HG02610 (cell line): Measurements from ENCODE around the gene GON7.
"Not testable (repeated sequence)": the region's sequence is repeated elsewhere in the genome, so short reads cannot be mapped to it uniquely, and the experiment has no call there.

Experiments used
- ATAC-seq: cut with Tn5 transposase; IDR thresholded peaks from one replicate; pipeline ENCODE4 v1.9.1; 2021; ENCODE audit warnings: mild to moderate bottlenecking, moderate library complexity; ENCODE audit not compliant: unreplicated experiment

Gene GON7

DNA sequence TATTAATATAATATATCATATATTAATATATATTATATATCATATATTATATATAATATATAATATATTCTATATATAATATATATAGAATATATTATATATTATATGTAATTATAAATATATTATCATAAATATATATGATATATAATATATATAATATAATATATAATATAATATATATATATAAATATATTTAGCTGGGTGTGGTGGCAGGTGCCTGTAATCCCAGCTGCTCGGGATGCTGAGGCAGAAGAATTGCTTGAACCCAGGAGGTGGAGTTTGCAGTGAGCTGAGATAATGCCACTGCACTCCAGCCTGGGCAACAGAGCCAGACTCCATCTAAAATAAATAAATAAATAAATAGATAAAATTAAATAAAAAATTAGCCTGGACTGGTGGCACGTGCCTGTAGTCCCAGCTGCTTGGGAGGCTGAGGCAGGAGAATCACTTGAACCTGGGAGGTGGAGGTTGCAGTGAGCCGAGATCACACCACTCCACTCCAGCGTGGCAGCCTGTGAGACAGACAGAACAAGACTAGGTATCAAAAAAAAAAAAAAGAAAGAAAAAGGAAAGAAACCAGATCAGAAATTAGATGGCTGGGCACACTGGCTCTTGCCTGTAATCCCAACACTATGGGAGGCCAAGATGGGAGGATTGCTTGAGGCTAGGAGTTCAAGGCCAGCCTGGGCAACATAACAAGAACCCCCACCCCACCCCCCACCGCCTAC, 47.1 kb downstream of the GON7 start:
- ATAC-seq, result not testable (repeated sequence)

DNA sequence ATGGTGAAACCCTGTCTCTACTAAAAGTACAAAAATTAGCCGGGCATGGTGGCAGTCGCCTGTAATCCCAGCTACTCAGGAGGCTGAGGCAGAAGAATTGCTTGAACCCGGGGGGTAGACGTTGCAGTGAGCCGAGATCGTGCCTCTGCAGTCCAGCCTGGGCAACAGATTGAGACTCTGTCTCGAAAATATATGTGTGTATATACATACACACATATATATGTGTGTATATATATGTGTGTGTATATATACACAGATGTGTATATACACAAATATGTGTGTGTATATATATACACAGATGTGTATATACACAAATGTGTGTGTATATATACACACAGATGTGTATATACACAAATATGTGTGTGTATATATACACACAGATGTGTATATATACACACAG, 48.5 kb downstream of the GON7 start:
- ATAC-seq, result not testable (repeated sequence)

DNA sequence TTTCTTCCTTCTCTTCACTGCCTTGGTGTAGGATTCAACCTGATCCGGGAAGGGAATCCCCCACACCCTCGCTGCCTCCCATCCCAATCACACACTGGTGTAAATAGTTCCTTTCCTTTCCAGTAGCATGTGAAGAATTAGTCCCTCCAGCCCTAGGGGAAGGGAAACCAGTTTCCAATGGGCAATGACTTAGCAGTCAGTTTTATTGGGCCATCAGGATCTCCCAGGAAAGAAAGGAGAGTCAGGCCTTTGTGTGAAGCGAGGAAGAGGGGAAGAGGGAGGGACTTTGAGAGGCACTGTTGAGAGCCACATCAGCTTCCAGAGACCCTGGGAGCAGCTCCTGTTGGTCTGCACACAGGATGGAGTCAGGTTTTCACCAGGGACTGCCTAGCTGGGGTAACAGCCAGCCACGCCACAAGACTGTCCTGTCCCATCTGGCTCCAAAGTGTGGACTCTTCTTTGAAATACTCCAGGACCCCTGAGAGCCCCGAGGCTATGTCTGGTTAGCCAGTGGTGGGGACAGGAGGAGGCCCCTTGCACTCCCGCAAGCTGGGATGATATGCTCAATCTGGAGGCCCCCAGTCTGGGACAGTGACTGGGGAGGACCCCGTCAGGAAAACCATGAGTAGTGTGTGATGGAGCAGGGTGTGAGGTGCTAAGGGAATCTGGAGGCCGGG, 50.0 kb downstream of the GON7 start:
- no peak for ATAC-seq

DNA sequence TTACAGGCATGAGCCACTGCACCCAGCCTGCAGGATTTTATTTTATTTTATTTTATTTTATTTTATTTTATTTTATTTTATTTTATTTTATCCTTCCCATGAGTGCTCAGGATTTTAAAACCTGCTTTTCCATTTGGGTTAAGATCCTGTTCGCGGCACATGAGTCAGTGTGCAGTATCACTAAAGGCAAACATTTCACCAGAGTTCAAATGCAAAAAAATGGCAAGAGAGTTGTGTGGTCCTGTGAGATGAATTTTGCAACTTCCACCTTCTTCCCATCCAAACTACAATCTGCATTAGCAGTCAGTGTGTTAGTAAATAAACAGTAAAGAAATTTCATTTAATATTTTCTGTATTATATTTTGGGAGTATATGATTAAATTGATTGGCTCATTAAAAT, 51.2 kb downstream of the GON7 start:
- no peak for ATAC-seq

DNA sequence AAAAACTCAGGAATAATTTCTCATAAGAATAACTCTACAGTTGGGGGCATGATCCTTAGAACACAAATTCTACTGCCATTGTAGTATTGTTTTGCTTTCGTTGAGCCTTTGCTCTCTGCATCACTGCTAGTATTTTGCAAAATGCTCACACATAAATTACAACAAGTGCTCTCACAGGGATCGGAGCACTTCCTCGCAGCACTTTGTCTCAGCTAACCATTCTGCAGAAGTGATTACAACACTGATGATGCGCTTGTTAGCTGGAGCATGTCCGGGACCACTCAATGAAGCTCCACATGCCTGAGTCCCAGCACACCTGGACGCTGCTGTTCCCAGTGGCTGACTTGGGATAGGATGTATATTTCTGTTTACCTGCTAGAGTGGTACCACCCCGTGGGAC, 53.7 kb downstream of the GON7 start:
- ATAC-seq, result no peak
